AG09319 (cell line): Measurements from ENCODE around the gene OR10A6.

Experiments used
- DNase-seq: peaks from one replicate; pipeline ENCODE4 v3.0.0-alpha.2; 2010; ENCODE audit warnings: low read depth; ENCODE audit errors: extremely low read depth
- TF ChIP-seq, protein P1 (sequence below): IDR thresholded peaks from 2 replicates; pipeline ENCODE4 v1.5.1; 2011; ENCODE audit warnings: low read depth, mild to moderate bottlenecking, inconsistent platforms, low read length, moderate library complexity

Gene OR10A6

DNA sequence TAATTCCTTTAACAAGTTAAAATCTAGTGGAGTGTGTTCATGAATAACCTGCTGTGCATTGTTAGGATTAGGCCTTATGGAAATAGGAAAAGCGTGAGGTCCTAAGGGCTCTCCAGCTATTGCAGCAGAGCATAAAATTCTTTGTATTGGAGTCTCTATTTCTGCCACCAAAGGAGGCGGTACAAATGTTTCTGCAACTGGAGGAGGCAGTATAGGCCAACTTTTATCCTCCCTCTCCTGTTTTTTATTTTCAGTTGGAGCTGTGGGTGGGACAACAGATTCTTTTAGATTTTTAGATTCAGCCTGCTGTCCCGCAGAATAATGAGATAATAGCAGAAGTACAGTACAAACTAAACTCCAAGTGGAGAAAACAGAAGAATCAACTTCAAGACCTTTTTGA is 26.2 kb downstream of the OR10A6 start:
- TF ChIP-seq, protein P1, sequence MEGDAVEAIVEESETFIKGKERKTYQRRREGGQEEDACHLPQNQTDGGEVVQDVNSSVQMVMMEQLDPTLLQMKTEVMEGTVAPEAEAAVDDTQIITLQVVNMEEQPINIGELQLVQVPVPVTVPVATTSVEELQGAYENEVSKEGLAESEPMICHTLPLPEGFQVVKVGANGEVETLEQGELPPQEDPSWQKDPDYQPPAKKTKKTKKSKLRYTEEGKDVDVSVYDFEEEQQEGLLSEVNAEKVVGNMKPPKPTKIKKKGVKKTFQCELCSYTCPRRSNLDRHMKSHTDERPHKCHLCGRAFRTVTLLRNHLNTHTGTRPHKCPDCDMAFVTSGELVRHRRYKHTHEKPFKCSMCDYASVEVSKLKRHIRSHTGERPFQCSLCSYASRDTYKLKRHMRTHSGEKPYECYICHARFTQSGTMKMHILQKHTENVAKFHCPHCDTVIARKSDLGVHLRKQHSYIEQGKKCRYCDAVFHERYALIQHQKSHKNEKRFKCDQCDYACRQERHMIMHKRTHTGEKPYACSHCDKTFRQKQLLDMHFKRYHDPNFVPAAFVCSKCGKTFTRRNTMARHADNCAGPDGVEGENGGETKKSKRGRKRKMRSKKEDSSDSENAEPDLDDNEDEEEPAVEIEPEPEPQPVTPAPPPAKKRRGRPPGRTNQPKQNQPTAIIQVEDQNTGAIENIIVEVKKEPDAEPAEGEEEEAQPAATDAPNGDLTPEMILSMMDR = peak; percentile 57

DNA sequence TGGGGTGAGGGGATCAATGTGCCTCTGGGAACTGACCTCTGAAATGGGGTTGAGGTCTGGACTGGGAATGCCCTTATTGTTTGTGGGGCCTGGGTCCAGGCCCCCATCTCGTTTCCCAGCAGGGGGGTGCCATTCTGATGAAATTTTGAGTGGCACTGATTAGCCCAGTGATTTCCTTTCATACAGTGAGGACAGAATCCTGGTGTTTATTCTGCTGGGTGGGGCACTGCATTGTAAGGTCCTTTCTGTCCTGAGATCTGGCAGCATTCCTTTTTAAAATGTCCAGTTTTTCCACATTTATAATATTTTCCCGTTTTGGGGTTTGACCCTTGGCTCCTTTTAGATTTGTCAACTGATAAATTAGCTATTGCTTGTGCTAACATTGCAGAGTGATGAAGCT is 27.1 kb downstream of the OR10A6 start:
- TF ChIP-seq, protein P1 = no peak
- DNase-seq = no peak

More for the DNA sequence above, 26.2 kb downstream of the OR10A6 start:
- DNase-seq = peak; percentile 28

DNA sequence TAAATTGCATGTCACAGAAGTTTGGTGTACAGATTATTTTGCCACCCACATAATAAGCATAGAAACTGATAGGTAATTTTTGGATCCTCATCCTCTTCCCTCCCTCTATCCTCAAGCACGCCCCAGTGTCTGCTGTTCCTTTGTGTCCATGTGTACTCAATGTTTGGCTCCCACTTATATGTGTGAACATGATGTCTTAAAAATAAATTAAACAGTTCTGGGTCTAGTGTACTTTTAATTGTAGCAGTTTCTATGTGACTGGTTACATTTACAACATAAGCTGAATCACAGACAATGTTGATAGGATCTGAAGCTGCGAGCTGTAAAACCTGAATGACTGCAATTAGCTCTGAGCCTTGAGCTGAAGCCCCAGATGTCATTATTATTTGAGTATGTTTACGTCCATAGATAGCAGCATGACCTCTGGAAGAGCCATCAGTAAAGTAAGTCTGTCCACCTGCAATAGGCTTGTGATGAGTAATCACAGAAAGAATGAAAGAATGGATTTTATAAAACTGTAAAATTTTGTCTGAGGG is 29.7 kb downstream of the OR10A6 start:
- TF ChIP-seq, protein P1 = no peak
- DNase-seq = no peak

DNA sequence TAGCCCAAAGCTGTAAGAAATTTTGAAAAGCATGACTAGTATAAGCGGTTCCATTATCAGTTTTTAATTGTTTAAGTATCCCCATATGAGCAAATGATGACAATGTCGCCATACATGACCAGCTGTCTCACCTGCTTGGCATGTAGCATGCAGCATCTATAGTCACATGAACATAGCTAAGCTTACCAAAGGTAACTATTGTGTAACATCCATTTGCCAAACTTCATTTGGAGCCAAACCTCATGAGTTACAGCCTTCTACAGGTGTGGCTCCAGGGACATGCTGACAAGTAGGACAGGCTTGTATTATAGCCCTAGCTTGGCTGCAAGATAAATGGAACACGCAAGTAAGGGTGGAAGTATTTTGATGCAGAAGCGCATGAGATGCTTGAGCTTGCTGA is 30.4 kb downstream of the OR10A6 start:
- DNase-seq = no peak
- TF ChIP-seq, protein P1 = no peak

DNA sequence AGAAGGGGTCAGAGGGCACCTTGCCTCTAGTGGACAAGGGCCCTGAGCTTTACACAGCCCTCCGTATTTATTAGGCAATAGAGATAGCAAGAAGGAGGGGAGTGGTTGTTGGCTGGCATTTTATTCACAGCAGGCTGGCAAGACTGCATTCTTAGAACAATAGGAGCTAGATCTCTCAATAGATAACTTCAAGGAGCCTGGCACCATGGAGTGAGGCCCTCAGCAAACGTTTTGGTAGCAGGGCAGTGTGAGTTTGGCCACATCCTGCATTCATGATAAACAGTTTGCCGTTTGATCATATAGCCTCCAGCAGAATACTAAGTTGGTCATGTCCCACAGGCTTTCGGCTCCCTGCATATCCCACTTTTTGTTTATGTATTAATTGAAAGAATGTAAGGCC is 31.6 kb downstream of the OR10A6 start:
- DNase-seq = no peak
- TF ChIP-seq, protein P1 = no peak

DNA sequence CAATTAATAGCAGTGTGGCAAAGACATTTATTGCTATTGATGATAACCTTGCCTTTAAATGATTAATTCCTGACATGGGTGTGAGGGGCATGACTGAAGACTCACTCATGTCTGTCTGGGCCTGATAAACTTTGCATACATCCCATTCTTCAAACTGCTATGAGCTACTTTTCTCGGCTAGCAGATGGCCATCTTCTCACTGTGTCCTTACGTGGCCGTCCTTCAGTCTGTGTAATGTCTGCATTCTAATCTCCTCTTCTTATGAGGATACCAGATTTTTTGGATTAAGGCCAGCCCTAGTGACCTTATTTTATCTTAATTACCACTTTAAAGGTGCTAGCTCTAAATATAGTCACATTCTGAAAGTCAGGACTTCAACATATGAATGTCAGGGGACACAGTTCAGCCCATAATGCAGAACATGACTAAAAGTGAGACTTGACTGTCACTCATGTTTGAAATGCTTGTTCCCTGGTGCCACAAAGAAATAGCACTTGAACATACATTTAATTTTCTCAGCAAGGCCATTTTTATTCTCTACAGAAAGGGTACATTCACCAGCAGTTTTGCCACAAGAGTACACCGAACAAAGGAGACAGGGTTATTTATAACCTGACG is 32.3 kb downstream of the OR10A6 start:
- TF ChIP-seq, protein P1 = no peak
- DNase-seq = no peak

DNA sequence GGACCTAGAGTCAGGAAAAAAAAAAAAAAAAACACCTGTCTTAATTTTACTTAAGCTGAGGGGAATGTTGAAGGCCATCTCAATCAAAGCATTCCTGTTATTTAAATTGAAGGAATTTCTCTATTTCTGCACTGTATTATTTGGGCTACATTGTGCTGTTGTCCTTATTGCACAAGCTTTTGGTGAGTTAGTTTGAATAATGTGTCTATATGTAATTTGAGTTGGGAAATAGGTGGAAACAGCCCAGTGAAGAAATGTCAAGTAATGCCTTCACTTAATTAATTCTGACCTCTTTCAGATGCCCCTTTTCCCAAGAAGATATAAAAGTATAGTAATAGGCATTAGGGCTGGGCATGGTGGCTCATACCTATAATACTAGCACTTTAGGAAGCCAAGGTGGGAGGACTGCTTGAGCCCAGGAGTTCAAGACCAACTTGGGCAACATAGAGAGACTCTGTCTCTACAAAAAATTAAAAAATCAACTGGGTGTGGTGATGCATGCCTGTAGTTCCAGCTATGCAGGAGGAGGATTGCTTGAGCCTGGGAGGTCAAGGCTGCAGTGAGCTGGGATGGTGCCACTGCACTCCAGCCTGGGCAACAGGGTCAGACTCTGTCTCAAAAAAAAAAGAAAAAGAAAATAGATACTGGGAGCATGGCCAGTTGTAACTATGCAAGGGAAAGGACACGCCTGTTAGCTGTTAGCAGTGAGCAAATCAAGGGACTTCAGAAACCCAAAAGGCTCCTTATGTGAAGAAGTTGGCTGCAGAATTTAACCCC is 34.9 kb downstream of the OR10A6 start:
- TF ChIP-seq, protein P1 = no peak
- no peak for DNase-seq
